GM12892 (cell line): ENCODE results near the gene TAPBPL.

Source experiments
- POLR2A ChIP-seq: IDR thresholded peaks from 2 replicates; pipeline ENCODE4 v1.6.1; 2011; ENCODE audit warnings: low read depth, low read length, control low read depth
- POLR2AphosphoS5 ChIP-seq: IDR thresholded peaks from 2 replicates; pipeline ENCODE4 v1.6.1; 2011; ENCODE audit warnings: low read depth, low read length, control low read depth

GRCh38 chr12:6444031-6444430 lies 7.8 kb upstream of the TAPBPL start:
- no peak for TF ChIP-seq POLR2A
- TF ChIP-seq POLR2AphosphoS5: peak; percentile 3; the same call in 1 of the 2 replicates
